Smooth muscle cell (in vitro differentiated cells): ENCODE measurements around the gene GRIP2. TPM values are rescaled to one million over a fixed set of nuclear protein-coding genes. Genes with fewer than 3 reads are reported as not detected.
"Not testable (repeated sequence)": the region's sequence is repeated elsewhere in the genome, so short reads cannot be mapped to it uniquely, and the experiment has no call there.

Experiments used
- DNase-seq: peaks from one replicate; lab custom pipeline; 2025; ENCODE audit not compliant: unreplicated experiment; lab: John Stamatoyannopoulos, UW
- H2AFZ ChIP-seq: fragments of 200-600 bp; sonication (generic); 2 replicates; pipeline ENCODE4 v1.6.0; 2016; ENCODE audit warnings: antibody characterized with exemption, low read depth, mild to moderate bottlenecking
- H3F3A ChIP-seq: fragments of 200-600 bp; sonication (generic); 2 replicates; pipeline ENCODE4 v1.6.0; 2017; ENCODE audit warnings: antibody characterized with exemption, low read depth
- H3K27ac ChIP-seq: fragments of 200-600 bp; sonication (generic); 2 replicates; pipeline ENCODE4 v1.5.1; 2016; ENCODE audit warnings: low read depth, mild to moderate bottlenecking
- H3K27me3 ChIP-seq: fragments of 200-600 bp; sonication (generic); 2 replicates; pipeline ENCODE4 v1.6.1; 2016; ENCODE audit warnings: low read depth, mild to moderate bottlenecking
- H3K36me3 ChIP-seq: fragments of 200-600 bp; sonication (generic); 2 replicates; pipeline ENCODE4 v1.5.1; 2016; ENCODE audit warnings: low read depth
- H3K4me1 ChIP-seq: fragments of 200-600 bp; sonication (generic); 2 replicates; pipeline ENCODE4 v1.5.1; 2016; ENCODE audit warnings: low read depth
- H3K4me2 ChIP-seq: fragments of 200-600 bp; sonication (generic); 2 replicates; pipeline ENCODE4 v1.6.0; 2016; ENCODE audit warnings: mild to moderate bottlenecking
- H3K4me3 ChIP-seq: fragments of 200-600 bp; sonication (generic); 2 replicates; pipeline ENCODE4 v1.5.1; 2016; ENCODE audit warnings: mild to moderate bottlenecking
- H3K79me2 ChIP-seq: fragments of 200-600 bp; sonication (generic); 2 replicates; pipeline ENCODE4 v1.6.0; 2016; ENCODE audit warnings: low read depth, mild to moderate bottlenecking
- H3K9ac ChIP-seq: fragments of 200-600 bp; sonication (generic); 2 replicates; pipeline ENCODE4 v1.6.0; 2016; ENCODE audit warnings: low read depth
- H3K9me3 ChIP-seq: fragments of 200-600 bp; sonication (generic); replicated peaks from 2 replicates; pipeline ENCODE4 v1.5.1; 2016; ENCODE audit warnings: low read depth
- H4K20me1 ChIP-seq: fragments of 200-600 bp; sonication (generic); 2 replicates; pipeline ENCODE4 v1.6.0; 2016; ENCODE audit warnings: low read depth
- WGBS: methylation state at CpG from one replicate; pipeline ENCODE4 v1.1.7; 2016; ENCODE audit warnings: low lambda C conversion rate; 5-methylcytosine and 5-hydroxymethylcytosine counted together
- polyA plus RNA-seq: library from polyadenylated mRNA; unstranded; fragments of >200 nt; fragmentation: Nextera tagmentation; extraction: Ambion mirVana; gene quantifications from 2 replicates; pipeline ENCODE4 v1.2.1, GENCODE V29; 2016
- total RNA-seq: library from RNA; depleted of rRNA; stranded (reverse); fragments of >200 nt; gene quantifications from 2 replicates; pipeline ENCODE4 v1.2.3, GENCODE V29; 2014
- TF ChIP-seq, protein P1 (sequence below): fragments of 200-600 bp; sonication (generic); IDR thresholded peaks from 2 replicates; pipeline ENCODE4 v1.5.1; 2017; ENCODE audit warnings: borderline replicate concordance, mild to moderate bottlenecking, antibody characterized with exemption; ENCODE audit not compliant: insufficient read depth, poor library complexity, severe bottlenecking

Gene GRIP2
- total and polyA plus RNA-seq, 2 experiments from 2014 or later, result 2.0 to 6.5 TPM

DNA sequence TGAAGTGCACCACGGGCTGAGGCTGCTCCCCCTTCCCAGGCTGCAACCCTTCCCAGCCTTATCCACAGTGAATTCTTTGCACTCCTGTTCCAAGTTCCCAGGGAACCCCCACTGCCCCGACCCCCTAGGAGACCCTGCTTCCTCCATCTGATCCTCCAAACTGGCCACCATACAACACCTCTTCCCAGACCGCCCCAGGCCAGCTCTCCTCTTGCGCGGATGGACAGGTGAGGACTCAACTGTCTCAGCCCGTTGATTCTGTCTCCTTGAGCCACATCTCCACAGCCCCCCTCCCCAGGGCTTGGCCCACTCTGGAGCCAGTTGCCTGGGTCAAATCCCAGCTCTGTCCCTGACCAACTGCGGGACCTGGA lies 21.7 kb downstream of the GRIP2 start:
- no peak overlapping the region for H3K4me3 ChIP-seq
- H3K4me2 ChIP-seq, result no peak overlapping the region
- TF ChIP-seq, protein P1, sequence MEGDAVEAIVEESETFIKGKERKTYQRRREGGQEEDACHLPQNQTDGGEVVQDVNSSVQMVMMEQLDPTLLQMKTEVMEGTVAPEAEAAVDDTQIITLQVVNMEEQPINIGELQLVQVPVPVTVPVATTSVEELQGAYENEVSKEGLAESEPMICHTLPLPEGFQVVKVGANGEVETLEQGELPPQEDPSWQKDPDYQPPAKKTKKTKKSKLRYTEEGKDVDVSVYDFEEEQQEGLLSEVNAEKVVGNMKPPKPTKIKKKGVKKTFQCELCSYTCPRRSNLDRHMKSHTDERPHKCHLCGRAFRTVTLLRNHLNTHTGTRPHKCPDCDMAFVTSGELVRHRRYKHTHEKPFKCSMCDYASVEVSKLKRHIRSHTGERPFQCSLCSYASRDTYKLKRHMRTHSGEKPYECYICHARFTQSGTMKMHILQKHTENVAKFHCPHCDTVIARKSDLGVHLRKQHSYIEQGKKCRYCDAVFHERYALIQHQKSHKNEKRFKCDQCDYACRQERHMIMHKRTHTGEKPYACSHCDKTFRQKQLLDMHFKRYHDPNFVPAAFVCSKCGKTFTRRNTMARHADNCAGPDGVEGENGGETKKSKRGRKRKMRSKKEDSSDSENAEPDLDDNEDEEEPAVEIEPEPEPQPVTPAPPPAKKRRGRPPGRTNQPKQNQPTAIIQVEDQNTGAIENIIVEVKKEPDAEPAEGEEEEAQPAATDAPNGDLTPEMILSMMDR, result no peak
- H4K20me1 ChIP-seq, result no peaks in the 10 kb centered on the region
- 91% methylated on average over 5 of the region's 7 CpGs for WGBS
- no peaks in the 10 kb centered on the region for H3F3A ChIP-seq
- H3K36me3 ChIP-seq, result no peaks in the 10 kb centered on the region
- no peak overlapping the region for H3K9ac ChIP-seq
- H2AFZ ChIP-seq, result no peak overlapping the region
- H3K9me3 ChIP-seq, result no peaks in the 10 kb centered on the region
- H3K79me2 ChIP-seq, result no peaks in the 10 kb centered on the region
- no peaks in the 10 kb centered on the region for H3K4me1 ChIP-seq
- no peaks in the 10 kb centered on the region for H3K27me3 ChIP-seq
- DNase-seq, result no peak
- no peak overlapping the region for H3K27ac ChIP-seq

DNA sequence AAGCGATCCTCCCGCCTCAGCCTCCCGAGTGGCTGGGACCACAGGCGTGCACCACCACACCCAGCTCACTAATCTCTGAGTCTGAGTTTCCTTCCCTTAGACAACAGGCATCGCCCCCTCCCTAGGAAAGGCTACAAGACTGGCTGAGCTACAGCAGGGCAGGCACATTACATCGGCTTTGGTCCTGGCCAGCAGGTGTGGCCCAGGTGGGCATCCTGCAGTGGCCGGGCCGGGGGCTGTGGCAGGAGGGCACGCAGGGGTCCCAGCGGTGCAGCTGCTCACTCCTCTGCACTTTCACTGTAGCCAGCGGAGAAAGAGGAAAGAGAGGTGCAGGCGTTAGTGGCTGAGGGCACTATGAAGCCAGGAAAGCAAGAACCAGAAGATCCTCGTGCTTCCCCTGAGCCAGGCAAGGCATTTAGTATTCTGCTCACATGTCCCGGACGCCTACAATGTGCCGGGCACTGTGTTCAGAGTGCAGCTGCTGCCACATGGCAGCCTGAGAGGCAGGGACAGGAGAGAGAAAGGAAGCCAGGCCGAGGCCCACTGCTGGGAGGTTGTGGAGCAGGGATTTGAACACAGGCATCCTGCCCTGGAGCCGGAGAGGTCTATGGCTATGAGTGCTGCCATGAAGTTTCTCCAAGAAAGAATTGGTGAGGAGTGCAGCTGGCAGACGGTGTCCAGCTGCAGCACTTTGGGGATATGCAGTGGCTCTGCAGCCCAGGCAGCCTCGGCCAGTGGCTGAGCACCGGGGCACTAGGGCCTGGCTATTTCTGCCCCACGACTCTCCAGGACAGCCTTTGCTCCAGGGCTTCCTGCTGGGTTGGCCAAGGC lies 22.3 kb downstream of the GRIP2 start:
- H3F3A ChIP-seq, result no peaks in the 10 kb centered on the region
- H3K79me2 ChIP-seq, result no peaks in the 10 kb centered on the region
- H3K27me3 ChIP-seq, result no peaks in the 10 kb centered on the region
- H3K4me3 ChIP-seq, result no peak overlapping the region
- no peak overlapping the region for H3K9ac ChIP-seq
- H3K27ac ChIP-seq, result no peak overlapping the region
- no peaks in the 10 kb centered on the region for H3K4me1 ChIP-seq
- no peak overlapping the region for H2AFZ ChIP-seq
- H3K36me3 ChIP-seq, result no peaks in the 10 kb centered on the region
- no peak overlapping the region for H3K4me2 ChIP-seq
- TF ChIP-seq, protein P1, result no peak
- DNase-seq, result no peak
- H4K20me1 ChIP-seq, result no peaks in the 10 kb centered on the region
- no peaks in the 10 kb centered on the region for H3K9me3 ChIP-seq
- WGBS, result 92% methylated on average over 21 of the region's 22 CpGs

DNA sequence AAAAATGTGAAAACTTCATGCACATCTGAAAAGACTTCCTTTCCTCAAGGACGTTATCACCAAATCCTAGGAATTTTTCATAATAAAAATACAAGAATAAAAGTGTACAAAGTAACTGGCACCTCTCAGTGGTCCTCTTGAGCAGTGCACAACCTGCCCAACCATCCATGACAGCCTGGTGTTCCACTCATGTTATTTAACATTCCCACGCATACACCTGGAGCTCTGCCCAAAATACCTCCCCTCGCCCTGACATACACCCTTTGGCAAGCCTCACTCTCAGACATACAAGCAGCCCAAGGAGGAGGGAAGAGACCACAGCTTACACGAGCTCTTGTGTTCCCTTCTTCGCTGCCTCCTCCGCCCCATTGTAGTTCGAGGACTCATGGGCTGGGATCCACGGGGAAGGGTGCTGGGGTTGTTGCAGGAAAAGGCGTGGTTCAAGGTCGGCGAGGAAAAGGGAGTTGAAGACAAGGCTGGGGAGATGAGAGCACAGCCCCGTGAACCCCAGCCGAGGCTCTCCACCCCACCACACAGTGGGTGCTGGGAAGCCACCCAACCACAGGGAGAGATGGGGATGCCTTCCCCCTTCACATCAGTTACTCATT lies 23.3 kb downstream of the GRIP2 start:
- WGBS, result 91% methylated on average over 12 of the region's 13 CpGs
- no peak overlapping the region for H3K9ac ChIP-seq
- H3K4me2 ChIP-seq, result no peak overlapping the region
- no peaks in the 10 kb centered on the region for H3K79me2 ChIP-seq
- H3K27me3 ChIP-seq, result no peaks in the 10 kb centered on the region
- no peaks in the 10 kb centered on the region for H3K9me3 ChIP-seq
- H3K27ac ChIP-seq, result no peak overlapping the region
- no peak overlapping the region for H3K4me3 ChIP-seq
- H4K20me1 ChIP-seq, result no peaks in the 10 kb centered on the region
- H3F3A ChIP-seq, result no peaks in the 10 kb centered on the region
- no peaks in the 10 kb centered on the region for H3K4me1 ChIP-seq
- H3K36me3 ChIP-seq, result no peaks in the 10 kb centered on the region
- no peak for DNase-seq
- H2AFZ ChIP-seq, result no peak overlapping the region
- TF ChIP-seq, protein P1, result no peak

DNA sequence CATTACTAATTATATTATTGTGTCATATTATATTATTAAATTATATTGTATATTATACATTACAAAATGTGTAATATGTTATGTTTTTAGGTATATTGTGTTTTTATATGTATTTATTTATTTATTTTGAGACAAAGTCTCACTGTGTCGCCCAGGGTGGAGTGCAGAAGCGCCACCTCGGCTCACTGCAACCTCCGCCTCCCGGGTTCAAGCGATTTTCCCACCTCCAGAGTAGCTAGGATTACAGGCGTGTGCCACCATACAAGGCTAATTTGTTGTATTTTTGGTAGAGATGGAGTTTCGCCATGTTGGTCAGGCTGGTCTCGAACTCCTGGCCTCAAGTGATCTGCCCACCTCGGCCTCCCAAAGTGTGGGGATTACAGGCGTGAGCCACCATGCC lies 24.6 kb downstream of the GRIP2 start:
- not testable (repeated sequence) for H3K36me3 ChIP-seq, H3K79me2 ChIP-seq, H3F3A ChIP-seq, H2AFZ ChIP-seq, H3K9me3 ChIP-seq, H3K4me1 ChIP-seq, H3K27ac ChIP-seq, DNase-seq, H3K9ac ChIP-seq, H3K4me2 ChIP-seq, H4K20me1 ChIP-seq, H3K27me3 ChIP-seq, H3K4me3 ChIP-seq
- 98% methylated on average over 11 of the region's 11 CpGs for WGBS
